Transverse colon (tissue), 3 donors: ENCODE measurements around the gene TRA2B.

Experiments used
- CTCF ChIP-seq, 5 experiments: fragments of 200-600 bp in 3 of 5; fragments of 450-650 bp in 2 of 5; sonication (generic) in 3 of 5; IDR thresholded peaks; 1 replicate in 2 of 5; 2 replicates in 3 of 5; pipeline ENCODE4 v1.5.1; 2016 to 2017; ENCODE audit warnings: antibody characterized with exemption in 5 of 5, inconsistent platforms in 3 of 5, mild to moderate bottlenecking in 2 of 5, moderate library complexity in 1 of 5
- EP300 ChIP-seq: sonication (generic); formaldehyde crosslinking; IDR thresholded peaks from one replicate; pipeline ENCODE4 v1.6.1; 2017; ENCODE audit warnings: antibody characterized with exemption, low read depth

- TF ChIP-seq EP300 = no peak
- no peak for TF ChIP-seq CTCF (IDR thresholded peaks at IDR 0.05)
Observed at GRCh38 chr3:185949515-185949914, 11.7 kb upstream of the TRA2B start.
